CD8-positive, alpha-beta memory T cell (primary cell): ENCODE measurements around the gene OPRL1. TPM values are rescaled to one million over a fixed set of nuclear protein-coding genes. Genes with fewer than 3 reads are reported as not detected.
"Not testable (repeated sequence)": the region's sequence is repeated elsewhere in the genome, so short reads cannot be mapped to it uniquely, and the experiment has no call there.

Experiments
- CTCF ChIA-PET: fragments of 350-600 bp; sonication (Branson Sonifier 250); formaldehyde crosslinking; loops from one replicate; lab custom pipeline; 2021; ENCODE audit warnings: antibody characterized with exemption; lab: Charles Lee
- POLR2A ChIA-PET: fragments of 350-600 bp; sonication (Branson Sonifier 250); formaldehyde crosslinking; loops from one replicate; lab custom pipeline; 2021; ENCODE audit warnings: antibody characterized with exemption; lab: Charles Lee
- DNase-seq, 5 donors: peaks; one replicate each; pipeline versions ENCODE4 v3.0.0 to v3.0.0-alpha.2; 2020 to 2022; ENCODE audit warnings: mixed read lengths in 1 of 5
- H3K27ac ChIP-seq: one replicate; pipeline ENCODE4 v1.7.0; 2013; ENCODE audit warnings: low read depth, mild to moderate bottlenecking, low read length, moderate library complexity
- H3K27me3 ChIP-seq: 2 replicates; pipeline ENCODE4 v1.7.0; 2013; ENCODE audit warnings: low read length, mild to moderate bottlenecking; ENCODE audit not compliant: insufficient read depth, poor library complexity, severe bottlenecking
- H3K36me3 ChIP-seq: 2 replicates; pipeline ENCODE4 v1.7.0; 2013; ENCODE audit warnings: mild to moderate bottlenecking, low read length, moderate library complexity; ENCODE audit not compliant: insufficient read depth
- H3K4me1 ChIP-seq: 2 replicates; pipeline ENCODE4 v1.7.0; 2013; ENCODE audit warnings: mild to moderate bottlenecking, low read length, moderate library complexity; ENCODE audit not compliant: insufficient read depth
- H3K4me3 ChIP-seq: 2 replicates; pipeline ENCODE4 v1.7.0; 2013; ENCODE audit warnings: mild to moderate bottlenecking, low read length
- H3K9me3 ChIP-seq: 2 replicates; pipeline ENCODE4 v1.7.0; 2013; ENCODE audit warnings: mild to moderate bottlenecking, low read length
- H3K27ac Mint-ChIP-seq, 8 donors: one replicate each; pipeline ENCODE4 v1.8.0; 2020 to 2021; ENCODE audit warnings: mixed read lengths in 8 of 8, mild to moderate bottlenecking in 6 of 8, inconsistent platforms in 3 of 8, moderate library complexity in 3 of 8
- H3K27me3 Mint-ChIP-seq, 2 donors: one replicate each; pipeline ENCODE4 v1.8.0; 2020 to 2021; ENCODE audit warnings: mixed read lengths in 2 of 2, mild to moderate bottlenecking in 1 of 2, moderate library complexity in 1 of 2
- H3K36me3 Mint-ChIP-seq, 3 donors: one replicate each; pipeline ENCODE4 v1.8.0; 2020 to 2021; ENCODE audit warnings: mixed read lengths in 3 of 3, inconsistent platforms in 1 of 3, mild to moderate bottlenecking in 1 of 3
- H3K4me1 Mint-ChIP-seq, 3 donors: one replicate each; pipeline ENCODE4 v1.8.0; 2020 to 2021; ENCODE audit warnings: mixed read lengths in 3 of 3, inconsistent platforms in 1 of 3, mild to moderate bottlenecking in 1 of 3
- H3K4me3 Mint-ChIP-seq, 7 donors: one replicate each; pipeline ENCODE4 v1.8.0; 2020 to 2021; ENCODE audit warnings: mixed read lengths in 7 of 7, mild to moderate bottlenecking in 6 of 7, moderate library complexity in 4 of 7, inconsistent platforms in 2 of 7
- H3K9me3 Mint-ChIP-seq, 5 donors: one replicate each; pipeline ENCODE4 v1.8.0; 2020 to 2022; ENCODE audit warnings: mixed read lengths in 5 of 5, mild to moderate bottlenecking in 3 of 5, moderate library complexity in 2 of 5, inconsistent platforms in 1 of 5
- polyA plus RNA-seq: library from polyadenylated mRNA; unstranded; fragments of 300-500 nt; fragmentation: Illumina TruSeq; gene quantifications from one replicate; pipeline ENCODE4 v1.2.3, GENCODE V29; 2021
- total RNA-seq, 2 experiments: library from RNA; stranded (reverse); gene quantifications; one replicate each; pipeline ENCODE4 v1.2.3, GENCODE V29; 2021

The OPRL1 gene
- total and polyA plus RNA-seq, 3 experiments from 2014 or later = 0.38 to 0.49 (median 0.44) TPM

DNA sequence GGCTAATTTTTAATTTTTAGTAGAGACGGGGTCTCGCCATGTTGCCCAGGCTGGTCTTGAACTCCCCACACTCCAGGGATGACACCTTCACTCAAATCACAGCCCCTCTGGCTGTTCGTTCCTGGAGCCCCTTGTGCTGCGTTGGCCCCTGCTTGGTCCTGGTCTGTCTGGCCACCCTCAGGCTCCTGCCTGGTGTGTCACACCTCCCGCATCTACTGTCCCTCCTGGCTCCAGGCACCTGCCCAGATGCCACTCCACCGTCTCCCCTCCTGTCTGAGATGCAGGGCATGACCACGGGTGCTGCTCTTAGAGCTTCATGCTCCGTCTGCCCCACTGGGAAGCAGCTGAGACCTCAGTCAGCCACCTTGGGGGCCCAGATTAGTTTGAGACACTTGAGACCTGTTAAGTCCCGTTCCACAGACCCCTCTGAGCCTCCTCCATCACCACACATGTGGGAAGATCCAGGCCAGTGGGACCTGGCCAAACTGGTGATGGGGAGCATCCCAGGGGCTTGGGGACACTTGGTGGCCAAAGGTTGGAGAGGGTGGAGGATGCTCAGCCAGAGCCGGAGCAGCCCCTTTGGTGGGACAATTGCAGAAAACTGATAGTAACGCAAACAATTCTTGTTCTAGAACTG lies 49.4 kb downstream of the OPRL1 start:
- Mint-ChIP-seq H3K27me3 (peaks cover 9 to 34% of the 10 kb centered on the region in 2 donors), H3K9me3 (no peaks in the 10 kb centered on the region), H3K36me3 (no peaks in the 10 kb centered on the region), H3K4me1 (no peaks in the 10 kb centered on the region), H3K27ac (no peak overlapping the region), H3K4me3 (no peak overlapping the region)
- Histone ChIP-seq H3K4me3 (no peak overlapping the region), H3K27me3 (peaks cover 4% of the 10 kb centered on the region), H3K36me3 (no peaks in the 10 kb centered on the region), H3K4me1 (no peaks in the 10 kb centered on the region), H3K27ac (no peak overlapping the region), H3K9me3 (no peaks in the 10 kb centered on the region)
- POLR2A ChIA-PET = no interaction called here
- DNase-seq = no peak
- CTCF ChIA-PET = interaction anchor here (1.3 kb wide), 1 partner anchor 9 kb away, joined by 3 read pairs; no protein-coding TSS in a partner anchor

DNA sequence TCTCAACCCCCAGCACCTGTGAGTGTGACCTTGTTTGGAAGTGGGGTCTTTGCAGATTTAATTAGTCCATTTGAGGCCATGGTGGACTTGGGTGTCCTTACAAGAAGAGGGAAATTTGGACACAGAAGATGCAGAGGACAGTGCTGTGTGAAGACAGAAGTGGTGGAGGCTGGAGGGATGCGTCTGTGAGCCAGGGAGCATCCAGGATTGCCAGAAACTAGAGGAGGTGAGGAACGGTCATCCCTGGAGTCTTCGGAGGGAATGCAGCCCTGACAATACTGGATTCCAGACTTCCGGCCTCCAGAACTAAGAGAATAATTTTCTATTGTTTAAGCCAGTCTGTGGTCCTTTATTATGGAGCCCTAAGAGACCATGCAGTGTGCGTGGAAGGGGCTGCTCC lies 50.4 kb downstream of the OPRL1 start:
- ChIA-PET CTCF (no interaction called here), POLR2A (no interaction called here)
- Mint-ChIP-seq H3K9me3 (no peaks in the 10 kb centered on the region), H3K4me3 (no peak overlapping the region), H3K36me3 (no peaks in the 10 kb centered on the region), H3K27ac (no peak overlapping the region), H3K27me3 (peaks cover 9 to 27% of the 10 kb centered on the region in 2 donors), H3K4me1 (no peaks in the 10 kb centered on the region)
- Histone ChIP-seq H3K4me1 (no peaks in the 10 kb centered on the region), H3K36me3 (no peaks in the 10 kb centered on the region), H3K4me3 (no peak overlapping the region), H3K27me3 (peaks cover 4% of the 10 kb centered on the region), H3K9me3 (no peaks in the 10 kb centered on the region), H3K27ac (no peak overlapping the region)
- DNase-seq = no peak

DNA sequence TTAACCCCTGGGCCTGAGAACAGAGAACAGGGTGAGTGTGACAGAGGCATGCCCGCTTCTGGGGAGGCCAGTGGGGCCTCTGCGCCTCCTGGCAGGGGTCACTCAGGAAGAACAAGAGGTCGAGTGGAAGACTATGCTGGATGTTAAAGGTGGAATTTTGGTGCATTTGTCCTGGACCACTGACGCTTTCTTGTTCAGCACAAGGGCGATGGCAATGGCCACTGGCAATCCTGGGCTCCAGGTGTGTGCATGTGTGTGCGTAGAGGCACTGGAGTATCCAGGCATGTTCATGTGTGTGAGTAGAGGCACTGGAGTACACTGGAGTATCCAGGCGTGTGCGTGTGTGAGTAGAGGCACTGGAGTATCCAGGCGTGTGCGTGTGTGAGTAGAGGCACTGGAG lies 51.0 kb downstream of the OPRL1 start:
- ChIA-PET POLR2A (no interaction called here), CTCF (no interaction called here)
- Histone ChIP-seq H3K4me3 (no peak overlapping the region), H3K36me3 (no peaks in the 10 kb centered on the region), H3K4me1 (no peaks in the 10 kb centered on the region), H3K27ac (no peak overlapping the region), H3K9me3 (no peaks in the 10 kb centered on the region), H3K27me3 (peaks cover 4% of the 10 kb centered on the region)
- Mint-ChIP-seq H3K36me3 (no peaks in the 10 kb centered on the region), H3K9me3 (no peaks in the 10 kb centered on the region), H3K27me3 (peaks cover 9 to 26% of the 10 kb centered on the region in 2 donors), H3K4me3 (no peak overlapping the region), H3K27ac (no peak overlapping the region), H3K4me1 (no peaks in the 10 kb centered on the region)
- DNase-seq = no peak

DNA sequence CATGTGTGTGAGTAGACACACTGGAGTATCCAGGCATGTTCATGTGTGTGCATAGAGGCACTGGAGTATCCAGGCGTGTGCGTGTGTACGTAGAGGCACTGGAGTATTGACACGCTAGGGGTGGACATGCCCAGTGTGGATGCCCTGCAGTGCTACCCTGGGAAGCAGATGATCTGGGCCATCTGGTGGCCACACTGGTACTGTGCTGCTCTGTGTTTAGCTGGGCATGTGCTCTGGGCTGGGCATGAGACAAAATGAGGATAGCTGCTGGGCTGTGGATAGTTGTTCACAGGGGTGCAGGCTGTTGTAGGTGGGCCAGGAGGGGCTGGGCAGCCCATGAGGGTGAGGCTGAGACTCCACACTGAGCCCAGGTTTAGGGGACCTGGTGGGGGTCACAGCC lies 51.5 kb downstream of the OPRL1 start:
- H3K4me1 ChIP-seq = no peaks in the 10 kb centered on the region
- no peak overlapping the region for H3K4me3 Mint-ChIP-seq
- H3K9me3 ChIP-seq = no peaks in the 10 kb centered on the region
- H3K9me3 Mint-ChIP-seq = no peaks in the 10 kb centered on the region
- H3K27ac Mint-ChIP-seq = no peak overlapping the region
- H3K36me3 ChIP-seq = no peaks in the 10 kb centered on the region
- no peaks in the 10 kb centered on the region for H3K4me1 Mint-ChIP-seq
- peaks cover 4% of the 10 kb centered on the region for H3K27me3 ChIP-seq
- DNase-seq = no peak
- POLR2A ChIA-PET = no interaction called here
- CTCF ChIA-PET = no interaction called here
- H3K4me3 ChIP-seq = no peak overlapping the region
- no peak overlapping the region for H3K27ac ChIP-seq
- peaks cover 10 to 26% of the 10 kb centered on the region in 2 donors for H3K27me3 Mint-ChIP-seq
- H3K36me3 Mint-ChIP-seq = no peaks in the 10 kb centered on the region

DNA sequence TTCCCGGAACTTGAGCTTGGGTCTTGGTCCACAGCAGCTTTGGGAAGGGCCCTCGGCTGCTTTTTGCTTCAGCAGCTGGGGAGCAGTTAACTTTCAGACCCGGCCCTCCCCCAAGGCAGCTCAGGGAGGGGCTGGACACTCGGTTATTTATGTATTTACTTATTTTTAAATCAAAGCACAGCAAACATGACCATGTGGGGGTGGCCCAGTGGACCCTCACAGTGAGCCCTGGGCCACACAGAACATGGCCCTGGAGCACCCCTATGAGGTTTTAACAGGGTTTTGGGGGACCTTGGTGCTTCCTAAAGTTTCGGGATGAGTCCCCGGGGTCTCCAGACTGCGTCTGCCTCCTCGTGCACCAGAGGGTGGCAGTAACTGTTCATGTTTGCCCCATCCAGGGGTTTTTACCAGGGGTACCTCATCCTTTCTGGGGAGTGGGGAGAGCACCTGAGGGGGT lies 54.1 kb downstream of the OPRL1 start:
- peaks cover 4% of the 10 kb centered on the region for H3K27me3 ChIP-seq
- POLR2A ChIA-PET = no interaction called here
- H3K4me1 ChIP-seq = no peaks in the 10 kb centered on the region
- Mint-ChIP-seq H3K4me1 (no peaks in the 10 kb centered on the region), H3K27me3 (peaks cover 11 to 15% of the 10 kb centered on the region in 2 donors), H3K27ac (no peak overlapping the region), H3K36me3 (no peaks in the 10 kb centered on the region), H3K4me3 (no peak overlapping the region), H3K9me3 (no peaks in the 10 kb centered on the region)
- no peak overlapping the region for H3K4me3 ChIP-seq
- no peaks in the 10 kb centered on the region for H3K9me3 ChIP-seq
- no peak for DNase-seq
- no peak overlapping the region for H3K27ac ChIP-seq
- H3K36me3 ChIP-seq = no peaks in the 10 kb centered on the region
- CTCF ChIA-PET = no interaction called here

DNA sequence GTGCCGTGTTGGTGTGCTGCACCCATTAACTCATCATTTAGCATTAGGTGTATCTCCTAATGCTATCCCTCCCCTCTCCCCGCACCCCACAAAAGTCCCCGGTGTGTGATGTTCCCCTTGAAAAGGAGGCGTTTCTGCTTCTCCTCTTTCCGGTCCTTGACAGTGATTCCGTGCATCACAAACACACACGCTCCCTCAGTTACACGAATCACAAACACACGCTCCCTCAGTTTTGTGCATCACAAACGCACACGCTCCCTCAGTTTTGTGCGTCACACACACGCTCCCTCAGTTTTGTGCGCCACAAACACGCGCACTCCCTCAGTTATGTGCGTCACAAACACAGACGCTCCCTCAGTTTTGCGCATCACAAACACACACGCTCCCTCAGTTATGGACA lies 54.9 kb downstream of the OPRL1 start:
- H3K4me3 ChIP-seq, H3K4me1 ChIP-seq, DNase-seq, POLR2A ChIA-PET, H3K27ac Mint-ChIP-seq, H3K4me1 Mint-ChIP-seq, H3K27me3 ChIP-seq, H3K4me3 Mint-ChIP-seq, H3K36me3 ChIP-seq, H3K36me3 Mint-ChIP-seq, H3K27me3 Mint-ChIP-seq, H3K9me3 Mint-ChIP-seq, CTCF ChIA-PET, H3K27ac ChIP-seq, H3K9me3 ChIP-seq: not testable (repeated sequence)

DNA sequence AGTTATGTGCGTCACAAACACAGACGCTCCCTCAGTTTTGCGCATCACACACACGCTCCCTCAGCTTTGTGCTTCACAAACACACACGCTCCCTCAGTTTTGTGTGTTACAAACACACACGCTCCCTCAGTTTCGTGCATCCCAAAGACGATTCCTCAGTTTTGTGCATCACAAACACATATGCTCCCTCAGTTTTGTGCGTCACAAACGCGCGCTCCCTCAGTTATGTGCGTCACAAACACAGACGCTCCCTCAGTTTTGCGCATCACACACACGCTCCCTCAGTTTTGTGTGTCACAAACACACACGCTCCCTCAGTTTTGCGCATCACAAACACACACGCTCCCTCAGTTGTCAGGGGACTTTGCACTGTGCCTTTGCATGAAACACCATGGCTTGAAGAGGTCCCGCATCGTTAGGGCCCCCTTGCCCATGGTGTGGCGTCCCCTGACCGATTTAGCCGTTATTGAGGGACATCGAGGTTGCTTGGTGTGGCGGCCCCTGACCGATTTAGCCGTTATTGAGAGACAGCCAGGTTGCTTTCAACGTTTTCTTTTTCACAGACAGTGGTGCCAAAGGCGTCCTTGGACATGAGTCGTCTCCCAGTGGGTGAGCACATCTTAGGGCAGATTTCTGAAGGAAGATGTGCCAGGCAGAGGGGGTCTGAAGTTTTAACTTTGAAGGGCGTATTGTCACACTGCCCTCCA lies 56.3 kb downstream of the OPRL1 start:
- H3K4me3 Mint-ChIP-seq = no peak overlapping the region
- H3K9me3 ChIP-seq = no peaks in the 10 kb centered on the region
- no peak overlapping the region for H3K27ac ChIP-seq
- ChIA-PET POLR2A (no interaction called here), CTCF (no interaction called here)
- H3K27ac Mint-ChIP-seq = no peak overlapping the region
- H3K4me1 ChIP-seq = no peaks in the 10 kb centered on the region
- no peak overlapping the region for H3K4me3 ChIP-seq
- no peaks in the 10 kb centered on the region for H3K4me1 Mint-ChIP-seq
- peaks cover 6% of the 10 kb centered on the region in 2 donors for H3K27me3 Mint-ChIP-seq
- no peaks in the 10 kb centered on the region for H3K27me3 ChIP-seq
- H3K36me3 ChIP-seq = no peaks in the 10 kb centered on the region
- no peaks in the 10 kb centered on the region for H3K9me3 Mint-ChIP-seq
- H3K36me3 Mint-ChIP-seq = no peaks in the 10 kb centered on the region
- DNase-seq = no peak

DNA sequence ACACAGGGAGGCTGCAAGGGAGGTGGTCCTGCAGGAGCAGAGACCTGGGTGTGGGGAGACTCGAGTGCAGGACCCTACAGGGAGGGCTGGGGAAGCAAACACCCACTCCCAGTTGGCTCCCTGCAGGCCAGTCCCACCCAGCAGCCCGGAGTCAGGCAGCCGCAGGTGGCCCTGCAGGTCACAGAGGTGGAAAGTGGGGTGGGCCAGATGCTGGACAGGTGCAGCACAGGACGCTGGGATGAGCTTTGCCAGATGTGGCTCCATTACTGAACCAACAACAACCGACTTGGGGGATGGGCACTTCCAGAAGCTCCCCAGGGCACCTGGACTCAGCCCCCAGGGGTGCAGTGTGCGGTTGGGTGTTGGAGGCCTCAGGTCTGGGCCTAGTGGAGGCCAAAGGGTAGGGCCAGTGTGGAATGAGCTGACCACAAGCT lies 57.7 kb downstream of the OPRL1 start:
- H3K27ac Mint-ChIP-seq = peak overlapping the region in 1 of 8 donors; percentile 41
- Histone ChIP-seq H3K4me1 (no peaks in the 10 kb centered on the region), H3K4me3 (no peak overlapping the region), H3K36me3 (no peaks in the 10 kb centered on the region), H3K9me3 (no peaks in the 10 kb centered on the region), H3K27ac (no peak overlapping the region), H3K27me3 (no peaks in the 10 kb centered on the region)
- peaks cover 8 to 12% of the 10 kb centered on the region in 2 donors for H3K27me3 Mint-ChIP-seq
- ChIA-PET POLR2A (no interaction called here), CTCF (no interaction called here)
- no peak for DNase-seq
- no peaks in the 10 kb centered on the region for H3K4me1 Mint-ChIP-seq
- no peaks in the 10 kb centered on the region for H3K36me3 Mint-ChIP-seq
- no peak overlapping the region for H3K4me3 Mint-ChIP-seq
- H3K9me3 Mint-ChIP-seq = no peaks in the 10 kb centered on the region
